IMR-90 (cell line): ENCODE data around the gene RASSF8. TPM values are rescaled to one million over a fixed set of nuclear protein-coding genes. Genes with fewer than 3 reads are reported as not detected.

ENCODE experiments used
- ATAC-seq: fragments of 200-7000 bp; cut with Tn5 transposase; 2 replicates; pipeline ENCODE4 v1.9.1; 2020; ENCODE audit warnings: low read depth, mild to moderate bottlenecking, moderate library complexity
- BruUV-seq: library from RNA; stranded (reverse); fragments of 400-500 nt; replicated peaks from 2 replicates; lab custom pipeline; 2021; lab: Mats Ljungman, UMichigan
- CTCF ChIA-PET: fragments of 300-600 bp; formaldehyde crosslinking; extraction: SDS; loops from one replicate; lab custom pipeline; 2021; ENCODE audit warnings: antibody characterized with exemption; lab: Yijun Ruan, JAX
- POLR2A ChIA-PET: fragments of 300-600 bp; sonication (Branson Sonifier 250); formaldehyde crosslinking; loops from one replicate; lab custom pipeline; 2022; ENCODE audit warnings: antibody characterized with exemption; ENCODE audit not compliant: unreplicated experiment; lab: Charles Lee
- DNase-seq: peaks from one replicate; pipeline ENCODE4 v3.0.0; 2013
- H2AFZ ChIP-seq: replicated peaks from 2 replicates; pipeline ENCODE3; 2013; ENCODE audit warnings: low read length, mild to moderate bottlenecking; ENCODE audit not compliant: poor library complexity
- H2AK5ac ChIP-seq: 2 replicates; pipeline ENCODE4 v1.6.1; 2013; ENCODE audit warnings: low read depth, low read length, inconsistent platforms
- H2AK9ac ChIP-seq: replicated peaks from 2 replicates; pipeline ENCODE3; 2013; ENCODE audit warnings: mild to moderate bottlenecking, low read depth, low read length, moderate library complexity; ENCODE audit not compliant: poor library complexity
- H2BK120ac ChIP-seq: 2 replicates; pipeline ENCODE4 v1.6.1; 2013; ENCODE audit warnings: low read depth, low read length, inconsistent platforms
- H2BK15ac ChIP-seq: 3 replicates; pipeline ENCODE4 v1.6.1; 2013; ENCODE audit warnings: low read depth, low read length, inconsistent platforms
- H2BK20ac ChIP-seq: 2 replicates; pipeline ENCODE4 v1.6.1; 2013; ENCODE audit warnings: low read depth, mild to moderate bottlenecking, inconsistent platforms, low read length, moderate library complexity
- H2BK5ac ChIP-seq: 2 replicates; pipeline ENCODE4 v1.6.1; 2013; ENCODE audit warnings: mild to moderate bottlenecking, low read depth, low read length, inconsistent platforms; ENCODE audit not compliant: poor library complexity, severe bottlenecking
- H3K14ac ChIP-seq: replicated peaks from 2 replicates; pipeline ENCODE4 v1.6.1; 2013; ENCODE audit warnings: low read depth, low read length, inconsistent platforms
- H3K18ac ChIP-seq: 2 replicates; pipeline ENCODE4 v1.6.1; 2013; ENCODE audit warnings: low read depth, low read length, control low read depth
- H3K23ac ChIP-seq: 2 replicates; pipeline ENCODE4 v1.6.1; 2013; ENCODE audit warnings: low read depth, low read length, inconsistent platforms
- H3K27ac ChIP-seq: 2 replicates; pipeline ENCODE4 v1.5.1; 2013; ENCODE audit warnings: mild to moderate bottlenecking, control low read depth, low read length; ENCODE audit not compliant: insufficient read depth
- H3K27me3 ChIP-seq: 2 replicates; pipeline ENCODE4 v1.6.1; 2013; ENCODE audit warnings: low read length; ENCODE audit not compliant: control insufficient read depth, insufficient read depth
- H3K36me3 ChIP-seq: 2 replicates; pipeline ENCODE4 v1.6.1; 2013; ENCODE audit warnings: low read length, mixed read lengths; ENCODE audit not compliant: control insufficient read depth, insufficient read depth
- H3K4ac ChIP-seq: 2 replicates; pipeline ENCODE4 v1.6.1; 2013; ENCODE audit warnings: low read depth, low read length, inconsistent platforms
- H3K4me1 ChIP-seq: 2 replicates; pipeline ENCODE4 v1.6.1; 2013; ENCODE audit warnings: low read length, mixed read lengths; ENCODE audit not compliant: control insufficient read depth, insufficient read depth
- H3K4me2 ChIP-seq: 2 replicates; pipeline ENCODE4 v1.6.1; 2013; ENCODE audit warnings: low read depth, mild to moderate bottlenecking, control low read depth, low read length, moderate library complexity
- H3K4me3 ChIP-seq: 2 replicates; pipeline ENCODE4 v1.5.1; 2013; ENCODE audit warnings: low read depth, mild to moderate bottlenecking, control low read depth, low read length, moderate library complexity; ENCODE audit not compliant: insufficient read depth
- H3K56ac ChIP-seq: 2 replicates; pipeline ENCODE4 v1.6.1; 2013; ENCODE audit warnings: low read length, inconsistent platforms; ENCODE audit not compliant: insufficient read depth; ENCODE audit errors: extremely low read depth
- H3K79me1 ChIP-seq, 2 experiments: 2 replicates each; pipeline ENCODE4 v1.6.1; 2013; ENCODE audit warnings: low read length in 2 of 2, inconsistent platforms in 1 of 2, low read depth in 1 of 2
- H3K9ac ChIP-seq: 2 replicates; pipeline ENCODE4 v1.6.1; 2013; ENCODE audit warnings: low read depth, low read length, control low read depth
- H3K9me1 ChIP-seq: 2 replicates; pipeline ENCODE4 v1.6.1; 2013; ENCODE audit warnings: low read length, inconsistent platforms; ENCODE audit not compliant: insufficient read depth
- H3K9me3 ChIP-seq: 2 replicates; pipeline ENCODE4 v1.6.1; 2013; ENCODE audit warnings: low read length; ENCODE audit not compliant: control insufficient read depth, insufficient read depth
- H4K20me1 ChIP-seq: 2 replicates; pipeline ENCODE4 v1.6.1; 2013; ENCODE audit warnings: low read length, inconsistent platforms; ENCODE audit not compliant: insufficient read depth
- H4K5ac ChIP-seq: 2 replicates; pipeline ENCODE4 v1.6.1; 2013; ENCODE audit warnings: mild to moderate bottlenecking, low read depth, low read length, control low read depth
- H4K8ac ChIP-seq, 2 experiments: 2 replicates each; pipeline ENCODE4 v1.6.1; 2013; ENCODE audit warnings: low read depth in 2 of 2, low read length in 2 of 2, control low read depth in 1 of 2, inconsistent platforms in 1 of 2
- H4K91ac ChIP-seq: 2 replicates; pipeline ENCODE4 v1.6.1; 2013; ENCODE audit warnings: low read depth, low read length, inconsistent platforms; ENCODE audit not compliant: insufficient read depth
- BHLHE40 ChIP-seq: fragments of 150-350 bp; IDR thresholded peaks from 2 replicates; pipeline ENCODE4 v1.6.1; 2016; ENCODE audit warnings: mild to moderate bottlenecking, low read depth, low read length
- CHD1 ChIP-seq: IDR thresholded peaks from 2 replicates; pipeline ENCODE4 v1.6.1; 2012; ENCODE audit warnings: low read depth, low read length, improper control_type of control experiment
- FOS ChIP-seq: fragments of 150-350 bp; IDR thresholded peaks from 2 replicates; pipeline ENCODE4 v1.6.1; 2016; ENCODE audit warnings: low read depth, low read length
- MAFK ChIP-seq: IDR thresholded peaks from 2 replicates; pipeline ENCODE4 v1.6.1; 2012; ENCODE audit warnings: low read depth, low read length, improper control_type of control experiment
- MAZ ChIP-seq: IDR thresholded peaks from 2 replicates; pipeline ENCODE4 v1.6.1; 2012; ENCODE audit warnings: low read depth, mild to moderate bottlenecking, low read length, improper control_type of control experiment, moderate library complexity, borderline replicate concordance
- MXI1 ChIP-seq: IDR thresholded peaks from 2 replicates; pipeline ENCODE4 v1.6.1; 2012; ENCODE audit warnings: low read depth, mild to moderate bottlenecking, low read length, moderate library complexity, borderline replicate concordance
- NFE2L2 ChIP-seq: fragments of 150-350 bp; IDR thresholded peaks from 2 replicates; pipeline ENCODE4 v1.6.1; 2016; ENCODE audit warnings: low read depth, mild to moderate bottlenecking, low read length
- POLR2A ChIP-seq: IDR thresholded peaks from 2 replicates; pipeline ENCODE4 v1.6.1; 2012; ENCODE audit warnings: mild to moderate bottlenecking, low read depth, low read length
- RAD21 ChIP-seq: IDR thresholded peaks from 2 replicates; pipeline ENCODE4 v1.6.1; 2012; ENCODE audit warnings: low read length, improper control_type of control experiment
- RCOR1 ChIP-seq: IDR thresholded peaks from 2 replicates; pipeline ENCODE4 v1.6.1; 2012; ENCODE audit warnings: mild to moderate bottlenecking, low read length, improper control_type of control experiment; ENCODE audit not compliant: insufficient replicate concordance
- RFX5 ChIP-seq: IDR thresholded peaks from 2 replicates; pipeline ENCODE4 v1.8.0; 2012; ENCODE audit warnings: low read depth, mild to moderate bottlenecking, low read length, moderate library complexity
- SMC3 ChIP-seq: fragments of 150-350 bp; IDR thresholded peaks from 2 replicates; pipeline ENCODE4 v1.6.1; 2016; ENCODE audit warnings: low read depth, mild to moderate bottlenecking, antibody characterized with exemption, low read length, moderate library complexity
- dilution Hi-C: fragments of 300-500 bp; cut with HindIII; formaldehyde crosslinking; loops from one replicate; pipeline ENCODE4 v1.14.3; 2018; ENCODE audit warnings: low sequenced_read_pairs; ENCODE audit not compliant: unreplicated experiment
- in situ Hi-C: fragments of 300-500 bp; cut with MboI; formaldehyde crosslinking; loops from 3 replicates; pipeline ENCODE4 v1.14.3; 2019; ENCODE audit warnings: low sequenced_read_pairs, inconsistent platforms, mixed read lengths
- intact Hi-C: fragments of 100-400 bp; cut with micrococcal nuclease; formaldehyde crosslinking; loops from 2 replicates; pipeline ENCODE4 v1.10.0; 2022
- polyA plus RNA-seq, 3 experiments: library from polyadenylated mRNA; depleted of rRNA; stranded (reverse); fragments of >200 nt; gene quantifications; 2 replicates each; pipeline ENCODE4 v1.2.3, GENCODE V29; 2012; ENCODE audit warnings: low replicate concordance in 1 of 3
- total RNA-seq: library from RNA; depleted of rRNA; stranded (reverse); fragments of >200 nt; gene quantifications from 2 replicates; pipeline ENCODE4 v1.2.3, GENCODE V29; 2012
- TF ChIP-seq, protein P1 (sequence below): conservative IDR thresholded peaks from 2 replicates; pipeline ENCODE4 v1.5.1; 2012; ENCODE audit warnings: mild to moderate bottlenecking, low read depth, low read length, improper control_type of control experiment
- TF ChIP-seq, protein P2 (sequence below): fragments of 150-350 bp; IDR thresholded peaks from 2 replicates; pipeline ENCODE4 v1.6.1; 2017; ENCODE audit warnings: mild to moderate bottlenecking, antibody characterized with exemption, low read length, low read depth

The RASSF8 gene
- total and polyA plus RNA-seq, 2 of the 4 experiments (the other 2 are of a cell fraction) = 10.8 to 50.5 TPM

- no peak overlapping the region for H3K23ac ChIP-seq
- no peak overlapping the region for H3K18ac ChIP-seq
- H4K20me1 ChIP-seq = peaks cover 30% of the 10 kb centered on the region
- H2BK120ac ChIP-seq = no peak overlapping the region
- ChIA-PET CTCF (interaction anchor here (0.6 to 1.6 kb wide), 2 partner anchors 14 to 632 kb away, joined by 4 to 5 read pairs; no protein-coding TSS in a partner anchor), POLR2A (no interaction called here)
- intact Hi-C loops = no loop called here
- no peak overlapping the region for H2AK5ac ChIP-seq
- dilution Hi-C loops = no loop called here
- no peak overlapping the region for H3K14ac ChIP-seq
- no peak overlapping the region for H2AFZ ChIP-seq
- DNase-seq (peak; percentile 31), ATAC-seq (no peak)
- in situ Hi-C loops = loop anchor here (25.0 kb wide), 2 partner anchors 795 to 1045 kb away; no protein-coding TSS in a partner anchor
- H2BK15ac ChIP-seq = no peak overlapping the region
- H2BK5ac ChIP-seq = no peak overlapping the region
- H3K4me1 ChIP-seq = peaks cover 9% of the 10 kb centered on the region
- H4K5ac ChIP-seq = no peak overlapping the region
- no peak overlapping the region for H3K9ac ChIP-seq
- H2BK20ac ChIP-seq = no peak overlapping the region
- BruUV-seq = no TSS peak
- H3K4ac ChIP-seq = no peak overlapping the region
- H3K4me2 ChIP-seq = no peak overlapping the region
- no peak overlapping the region for H4K8ac ChIP-seq
- no peaks in the 10 kb centered on the region for H3K36me3 ChIP-seq
- H3K27ac ChIP-seq = no peak overlapping the region
- peaks cover 12% of the 10 kb centered on the region for H3K9me1 ChIP-seq
- no peaks in the 10 kb centered on the region for H3K27me3 ChIP-seq
- no peak overlapping the region for H2AK9ac ChIP-seq
- H3K79me1 ChIP-seq = peaks cover 28 to 74% of the 10 kb centered on the region in 2 experiments
- H3K9me3 ChIP-seq = no peaks in the 10 kb centered on the region
- no peak for TF ChIP-seq RAD21
- no peak for TF ChIP-seq SMC3
- no peak for TF ChIP-seq POLR2A
- no peak for TF ChIP-seq MAFK
- no peak for TF ChIP-seq CHD1
- TF ChIP-seq MAZ = no peak
- TF ChIP-seq, protein P1, sequence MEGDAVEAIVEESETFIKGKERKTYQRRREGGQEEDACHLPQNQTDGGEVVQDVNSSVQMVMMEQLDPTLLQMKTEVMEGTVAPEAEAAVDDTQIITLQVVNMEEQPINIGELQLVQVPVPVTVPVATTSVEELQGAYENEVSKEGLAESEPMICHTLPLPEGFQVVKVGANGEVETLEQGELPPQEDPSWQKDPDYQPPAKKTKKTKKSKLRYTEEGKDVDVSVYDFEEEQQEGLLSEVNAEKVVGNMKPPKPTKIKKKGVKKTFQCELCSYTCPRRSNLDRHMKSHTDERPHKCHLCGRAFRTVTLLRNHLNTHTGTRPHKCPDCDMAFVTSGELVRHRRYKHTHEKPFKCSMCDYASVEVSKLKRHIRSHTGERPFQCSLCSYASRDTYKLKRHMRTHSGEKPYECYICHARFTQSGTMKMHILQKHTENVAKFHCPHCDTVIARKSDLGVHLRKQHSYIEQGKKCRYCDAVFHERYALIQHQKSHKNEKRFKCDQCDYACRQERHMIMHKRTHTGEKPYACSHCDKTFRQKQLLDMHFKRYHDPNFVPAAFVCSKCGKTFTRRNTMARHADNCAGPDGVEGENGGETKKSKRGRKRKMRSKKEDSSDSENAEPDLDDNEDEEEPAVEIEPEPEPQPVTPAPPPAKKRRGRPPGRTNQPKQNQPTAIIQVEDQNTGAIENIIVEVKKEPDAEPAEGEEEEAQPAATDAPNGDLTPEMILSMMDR = no peak
- no peak for TF ChIP-seq RCOR1
- TF ChIP-seq BHLHE40 = no peak
- TF ChIP-seq FOS = no peak
- TF ChIP-seq, protein P2, sequence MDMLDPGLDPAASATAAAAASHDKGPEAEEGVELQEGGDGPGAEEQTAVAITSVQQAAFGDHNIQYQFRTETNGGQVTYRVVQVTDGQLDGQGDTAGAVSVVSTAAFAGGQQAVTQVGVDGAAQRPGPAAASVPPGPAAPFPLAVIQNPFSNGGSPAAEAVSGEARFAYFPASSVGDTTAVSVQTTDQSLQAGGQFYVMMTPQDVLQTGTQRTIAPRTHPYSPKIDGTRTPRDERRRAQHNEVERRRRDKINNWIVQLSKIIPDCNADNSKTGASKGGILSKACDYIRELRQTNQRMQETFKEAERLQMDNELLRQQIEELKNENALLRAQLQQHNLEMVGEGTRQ = no peak
- TF ChIP-seq RFX5 = no peak
- TF ChIP-seq MXI1 = no peak
- TF ChIP-seq NFE2L2 = no peak
- no peak overlapping the region for H3K56ac ChIP-seq
- no peak overlapping the region for H3K4me3 ChIP-seq
- H4K91ac ChIP-seq = no peak overlapping the region
Measured at GRCh38 chr12:26031827-26032226, 73.3 kb downstream of the RASSF8 start.
